ENCODE results near the gene ACE2. TPM values are rescaled to one million over a fixed set of nuclear protein-coding genes. Genes with fewer than 3 reads are reported as not detected.

The ACE2 gene
- total RNA-seq, 1 experiment from 2014 or later: not detected

- no peak overlapping the region for H3K4me2 ChIP-seq (ENCODE audit: insufficient read depth, insufficient read length, low read length)
- H4K91ac ChIP-seq (ENCODE audit: insufficient read length, low read depth, low read length): no peak overlapping the region
- H3K4me1 ChIP-seq (ENCODE audit: insufficient read depth, low read length): no peaks in the 10 kb centered on the region
- TF ChIP-seq, protein P1, sequence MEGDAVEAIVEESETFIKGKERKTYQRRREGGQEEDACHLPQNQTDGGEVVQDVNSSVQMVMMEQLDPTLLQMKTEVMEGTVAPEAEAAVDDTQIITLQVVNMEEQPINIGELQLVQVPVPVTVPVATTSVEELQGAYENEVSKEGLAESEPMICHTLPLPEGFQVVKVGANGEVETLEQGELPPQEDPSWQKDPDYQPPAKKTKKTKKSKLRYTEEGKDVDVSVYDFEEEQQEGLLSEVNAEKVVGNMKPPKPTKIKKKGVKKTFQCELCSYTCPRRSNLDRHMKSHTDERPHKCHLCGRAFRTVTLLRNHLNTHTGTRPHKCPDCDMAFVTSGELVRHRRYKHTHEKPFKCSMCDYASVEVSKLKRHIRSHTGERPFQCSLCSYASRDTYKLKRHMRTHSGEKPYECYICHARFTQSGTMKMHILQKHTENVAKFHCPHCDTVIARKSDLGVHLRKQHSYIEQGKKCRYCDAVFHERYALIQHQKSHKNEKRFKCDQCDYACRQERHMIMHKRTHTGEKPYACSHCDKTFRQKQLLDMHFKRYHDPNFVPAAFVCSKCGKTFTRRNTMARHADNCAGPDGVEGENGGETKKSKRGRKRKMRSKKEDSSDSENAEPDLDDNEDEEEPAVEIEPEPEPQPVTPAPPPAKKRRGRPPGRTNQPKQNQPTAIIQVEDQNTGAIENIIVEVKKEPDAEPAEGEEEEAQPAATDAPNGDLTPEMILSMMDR (conservative IDR thresholded peaks at IDR 0.05): no peak
- H2BK12ac ChIP-seq (ENCODE audit: insufficient read length, low read depth, low read length): no peak overlapping the region
- H2AFZ ChIP-seq (ENCODE audit: low read length): no peak overlapping the region
- DNase-seq: no peak
- H3K9ac ChIP-seq (ENCODE audit: extremely low read depth, insufficient read length, low read length): no peak overlapping the region
- no peaks in the 10 kb centered on the region for H3K23me2 ChIP-seq (ENCODE audit: insufficient read length, low read depth, low read length, poor library complexity, severe bottlenecking)
- no peaks in the 10 kb centered on the region for H3K9me3 ChIP-seq (ENCODE audit: control insufficient read depth, low read depth, low read length)
- no peak overlapping the region for H4K5ac ChIP-seq (ENCODE audit: insufficient read length, low read depth, low read length)
- no peak overlapping the region for H3T11ph ChIP-seq (ENCODE audit: low read length)
- no peaks in the 10 kb centered on the region for H3K79me1 ChIP-seq (ENCODE audit: insufficient read depth, low read depth, low read length, poor library complexity, severe bottlenecking)
- no peaks in the 10 kb centered on the region for H3K36me3 Mint-ChIP-seq (ENCODE audit: insufficient read depth in 1 of 3, low read depth in 3 of 3)
- H3K9me3 Mint-ChIP-seq: no peaks in the 10 kb centered on the region
- no CpG with 5 or more reads among the region's 1 CpG for WGBS (ENCODE audit: extremely low coverage, insufficient read length, low lambda C conversion rate)
- no peak overlapping the region for H3K27ac ChIP-seq (ENCODE audit: insufficient read length, low read depth, low read length)
- H3K14ac ChIP-seq (ENCODE audit: insufficient read depth, low read length): no peak overlapping the region
- peak overlapping the region in 1 of 3 experiments; percentile 37; a peak in 1 of 7 replicates for H3K27ac Mint-ChIP-seq
- H3K18ac ChIP-seq (ENCODE audit: insufficient read length, low read depth, low read length): no peak overlapping the region
- no peak overlapping the region for H2BK20ac ChIP-seq (ENCODE audit: low read depth, low read length, poor library complexity, severe bottlenecking)
- H3K56ac ChIP-seq (ENCODE audit: insufficient read length, low read depth, low read length): no peak overlapping the region
- H3K4ac ChIP-seq (ENCODE audit: low read depth, low read length): no peak overlapping the region
- no peak overlapping the region for H3K23ac ChIP-seq (ENCODE audit: insufficient read length, low read depth, low read length)
- no peak overlapping the region for H2BK5ac ChIP-seq (ENCODE audit: insufficient read length, low read length)
- H2AK5ac ChIP-seq (ENCODE audit: insufficient read length, low read length): no peak overlapping the region
- H2BK120ac ChIP-seq (ENCODE audit: low read depth, low read length, poor library complexity, severe bottlenecking): no peak overlapping the region
- H3K79me2 ChIP-seq (ENCODE audit: insufficient read depth, low read length): no peaks in the 10 kb centered on the region
- no peaks in the 10 kb centered on the region for H4K20me1 ChIP-seq (ENCODE audit: control insufficient read depth, insufficient read depth, insufficient read length)
- H2BK15ac ChIP-seq (ENCODE audit: low read depth, low read length): no peak overlapping the region
- H3K4me3 Mint-ChIP-seq: peak overlapping the region in 1 of 2 experiments; percentile 8; a peak in 1 of 5 replicates
- H4K8ac ChIP-seq (replicated peaks; ENCODE audit: insufficient read length, low read depth, low read length): no peak overlapping the region
- no peaks in the 10 kb centered on the region for H3K27me3 ChIP-seq (ENCODE audit: insufficient read depth, low read length)
- peaks cover 1% of the 10 kb centered on the region; the same call in 1 of the 2 replicates for H3K27me3 Mint-ChIP-seq (ENCODE audit: low read depth)
- peaks cover 36 to 41% of the 10 kb centered on the region in 2 experiments for H3K4me1 Mint-ChIP-seq
These were observed 33.5 kb downstream of the ACE2 start for GRCh38 chrX:15567267-15567666.

All from H9 (cell line).